Measurements from ENCODE around the gene LMF1.
"Not testable (repeated sequence)": the region's sequence is repeated elsewhere in the genome, so short reads cannot be mapped to it uniquely, and the experiment has no call there.

The LMF1 gene

DNA sequence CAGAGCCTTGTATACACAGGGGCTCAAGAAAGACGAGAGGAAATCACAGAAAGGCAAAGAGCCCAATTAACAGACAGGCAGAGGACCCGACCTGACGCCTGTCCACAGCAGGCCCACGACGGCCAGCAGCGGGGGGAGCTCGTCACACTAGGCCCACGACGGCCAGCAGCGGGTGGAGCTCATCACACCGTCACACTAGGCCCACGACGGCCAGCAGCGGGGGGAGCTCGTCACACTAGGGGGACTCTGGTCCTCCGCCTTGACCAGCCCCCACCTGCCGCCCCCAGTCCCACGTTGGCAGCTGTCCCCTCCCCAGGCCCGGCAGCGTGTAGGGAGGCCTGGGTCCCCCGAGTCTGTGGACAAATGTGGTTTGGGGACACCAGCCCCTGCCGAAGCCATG, 146.6 kb downstream of the LMF1 start:
- DNase-seq = no peak

DNA sequence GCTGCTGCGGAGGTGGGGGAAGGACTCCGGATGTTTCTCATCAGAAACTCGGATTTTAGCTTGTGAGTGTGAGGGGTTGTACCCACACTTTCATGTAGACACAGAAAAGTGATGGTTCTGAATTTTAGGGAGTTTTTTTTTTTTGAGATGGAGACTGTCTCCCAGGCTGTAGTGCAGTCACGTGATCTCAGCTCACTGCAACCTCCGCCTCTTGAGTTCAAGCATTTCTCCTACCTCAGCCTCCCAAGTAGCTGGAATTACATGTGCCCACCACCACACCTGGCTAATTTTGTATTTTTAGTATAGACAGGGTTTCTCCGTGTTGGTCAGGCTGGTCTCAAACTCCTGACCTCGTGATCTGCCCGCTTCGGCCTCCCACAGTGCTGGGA, 147.9 kb downstream of the LMF1 start:
- no peak for DNase-seq

DNA sequence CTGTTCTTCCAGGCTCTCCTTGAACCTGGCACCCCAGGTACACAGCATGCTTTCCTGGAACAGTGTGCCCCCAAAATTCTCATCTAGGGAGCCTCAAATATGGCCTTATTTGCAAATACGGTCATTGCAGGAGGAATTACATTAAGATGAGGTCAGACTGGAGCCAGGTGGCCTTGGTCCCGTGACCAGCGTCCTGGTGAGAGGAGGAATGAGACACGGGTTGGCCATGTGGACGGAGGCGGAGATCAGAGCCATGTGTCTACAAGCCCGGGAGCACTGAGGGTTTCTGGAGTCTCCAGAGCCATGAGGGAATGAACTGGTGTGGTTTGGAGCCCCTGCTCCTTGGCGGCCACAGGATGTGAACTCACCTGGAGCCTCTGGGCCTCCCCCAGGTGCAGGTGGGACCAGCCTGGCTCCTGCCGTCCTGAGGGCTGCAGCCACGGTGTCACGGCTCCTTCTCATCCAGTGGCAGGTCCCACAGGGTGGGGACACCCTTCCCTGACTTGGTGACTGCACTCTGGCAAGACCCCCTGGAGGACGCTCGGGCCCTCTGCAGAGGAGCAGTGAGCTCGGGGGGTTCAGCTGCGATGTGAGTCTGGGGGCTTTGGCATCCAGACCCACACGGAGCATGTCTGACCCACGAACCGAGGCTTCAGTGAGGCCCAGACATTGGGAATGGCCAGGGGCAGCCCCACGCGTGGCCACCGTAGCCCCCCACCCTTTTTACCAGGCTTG, 148.4 kb downstream of the LMF1 start:
- no peak for DNase-seq

DNA sequence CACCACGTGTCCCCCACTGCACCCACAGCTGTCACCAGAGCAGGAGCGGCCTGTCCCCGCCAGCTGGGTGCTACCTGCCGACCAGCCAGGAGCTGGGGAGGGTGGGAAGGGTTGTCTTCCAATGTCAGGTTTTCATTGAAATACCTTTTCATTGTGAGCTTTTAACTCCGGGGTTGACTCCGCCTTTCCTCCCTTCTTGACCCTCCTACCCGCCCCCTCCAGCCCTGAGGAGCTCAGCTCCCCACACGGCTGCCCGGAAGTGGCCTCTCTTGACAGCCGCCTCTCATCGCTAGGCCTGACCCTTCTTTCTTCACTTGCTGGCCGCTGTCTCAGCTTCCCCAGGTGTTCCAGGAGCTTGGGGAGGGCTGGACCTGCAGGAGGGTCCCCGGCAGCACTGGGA, 149.0 kb downstream of the LMF1 start:
- no peak for DNase-seq

GRCh38 chr16:820748-821147, 150.0 kb downstream of the LMF1 start:
- no peak for DNase-seq

DNA sequence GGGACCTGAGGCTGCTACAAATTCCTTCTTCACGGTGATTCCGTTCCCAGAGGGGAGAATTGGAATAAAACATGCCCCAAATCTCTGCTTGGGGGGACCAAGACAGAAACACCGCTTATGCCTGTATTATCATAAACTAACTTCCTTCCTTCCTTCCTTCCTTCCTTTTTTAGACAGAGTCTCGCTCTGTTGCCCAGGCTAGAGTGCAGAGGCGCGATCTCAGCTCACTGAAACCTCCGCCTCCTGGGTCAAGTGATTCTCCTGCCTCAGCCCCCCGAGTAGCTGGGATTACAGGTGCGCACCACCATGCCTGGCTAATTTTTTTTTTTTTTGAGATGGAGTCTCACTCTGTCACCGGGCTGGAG, 150.8 kb downstream of the LMF1 start:
- DNase-seq = not testable (repeated sequence)

DNA sequence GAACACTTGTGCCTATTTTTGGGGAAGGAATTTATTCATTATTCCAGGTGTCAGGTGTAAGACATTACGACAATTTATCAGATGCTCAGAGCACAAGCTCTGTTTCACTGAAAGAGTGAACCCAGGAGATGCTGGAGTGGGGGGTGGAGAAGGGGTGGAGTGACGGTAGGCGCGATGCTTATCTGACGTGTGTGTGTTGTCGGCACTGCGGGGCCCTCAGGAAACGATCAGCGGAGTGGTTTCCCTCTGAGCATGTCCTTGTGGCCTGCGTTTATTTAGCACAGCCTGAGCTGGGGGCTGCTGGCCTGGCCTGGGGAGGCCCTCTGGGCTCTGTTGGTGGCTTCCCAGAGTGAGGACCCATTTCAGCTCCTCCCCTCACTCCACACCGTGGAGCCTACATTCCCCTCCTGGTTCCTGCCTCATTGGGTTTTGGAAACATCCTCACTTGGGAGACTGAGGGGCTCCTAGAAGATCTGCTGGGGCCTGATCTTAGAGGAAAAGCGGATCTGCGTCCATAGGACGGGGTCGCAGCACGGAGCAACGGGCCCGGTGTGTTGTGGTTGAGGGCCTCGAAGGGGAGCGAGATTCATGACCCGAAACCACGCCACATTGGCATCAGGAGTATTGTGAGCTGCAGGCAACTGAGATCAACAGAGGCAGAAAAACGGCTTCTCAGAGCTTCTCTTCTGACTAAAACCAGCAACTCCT, 151.3 kb downstream of the LMF1 start:
- DNase-seq = no peak

DNA sequence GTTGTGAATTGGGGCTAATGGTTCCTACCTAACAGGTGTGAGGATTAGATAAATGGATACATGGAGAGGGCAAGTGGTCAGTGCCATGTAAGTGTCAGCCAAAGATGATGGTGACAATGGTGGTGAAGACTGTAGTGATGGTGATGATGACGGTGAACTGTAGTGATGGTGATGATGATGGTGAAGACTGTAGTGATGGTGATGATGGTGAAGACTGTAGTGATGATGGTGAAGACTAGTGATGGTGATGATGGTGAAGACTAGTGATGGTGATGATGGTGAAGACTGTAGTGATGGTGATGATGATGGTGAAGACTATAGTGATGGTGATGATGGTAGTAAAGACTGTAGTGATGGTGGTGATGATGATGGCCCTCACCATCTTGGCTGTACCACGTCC, 152.2 kb downstream of the LMF1 start:
- DNase-seq = no peak

DNA sequence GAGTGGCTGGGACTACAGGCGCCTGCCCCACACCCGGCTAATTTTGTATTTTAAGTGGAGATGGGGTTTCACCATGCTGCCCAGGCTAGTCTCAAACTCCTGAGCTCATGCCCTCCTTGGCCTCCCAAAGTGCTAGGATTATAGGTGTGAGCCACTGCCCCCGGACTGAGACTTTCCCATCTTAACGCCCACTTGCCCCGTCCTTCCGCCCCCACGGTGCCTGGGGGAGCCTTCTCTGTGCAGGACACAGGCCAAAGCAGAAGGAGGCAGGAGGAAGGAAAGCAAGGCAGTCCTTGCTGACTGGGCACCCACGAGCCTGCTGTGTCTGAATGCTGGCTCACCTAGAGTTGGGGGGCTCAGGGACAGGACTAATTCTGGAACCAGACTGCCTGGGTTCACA, 152.7 kb downstream of the LMF1 start:
- no peak for DNase-seq

DNA sequence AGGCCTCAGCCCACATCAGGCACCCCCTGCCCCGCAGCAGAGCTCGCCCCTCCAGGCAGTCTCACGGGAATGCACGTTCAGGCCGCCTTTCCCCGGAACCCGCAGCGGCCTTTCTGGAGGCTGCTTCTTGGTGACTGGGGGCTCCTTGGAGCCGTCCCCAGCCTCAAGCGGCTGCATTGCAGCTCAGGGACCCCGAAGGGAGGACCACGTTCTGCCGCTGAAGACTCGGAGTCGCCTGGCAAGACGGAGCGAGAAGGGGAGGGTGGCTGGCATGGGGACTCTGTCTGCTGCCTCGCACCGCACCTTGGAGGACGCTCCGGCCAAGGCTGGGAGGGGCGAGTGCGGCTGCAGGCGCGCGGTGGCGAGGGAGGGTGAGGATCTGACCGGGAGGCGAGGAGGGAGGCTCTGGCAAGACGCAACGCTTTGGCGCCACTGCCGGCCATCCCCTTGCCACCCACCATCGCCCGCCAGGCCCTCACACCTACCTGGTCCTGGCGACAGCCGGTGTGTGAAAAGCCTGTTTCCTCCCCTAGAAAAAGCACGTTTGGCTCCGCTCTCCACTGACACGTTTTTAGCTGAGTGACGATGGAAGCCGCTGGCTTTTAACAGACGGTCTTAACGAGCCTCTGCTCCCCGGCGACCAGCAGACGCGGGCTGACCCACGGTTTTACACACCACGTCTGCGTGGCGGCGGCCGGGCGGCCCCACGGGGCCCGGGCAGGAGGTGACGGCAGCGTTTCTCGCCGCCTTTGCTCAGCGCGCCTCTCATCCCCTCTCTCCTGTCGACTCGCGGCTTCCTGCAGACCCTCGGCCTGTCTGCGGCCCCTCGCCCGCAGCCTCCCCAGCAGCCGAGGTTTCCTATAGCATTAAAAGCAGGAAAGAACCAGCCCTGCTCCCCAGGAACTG, 153.5 kb downstream of the LMF1 start:
- DNase-seq = no peak

DNA sequence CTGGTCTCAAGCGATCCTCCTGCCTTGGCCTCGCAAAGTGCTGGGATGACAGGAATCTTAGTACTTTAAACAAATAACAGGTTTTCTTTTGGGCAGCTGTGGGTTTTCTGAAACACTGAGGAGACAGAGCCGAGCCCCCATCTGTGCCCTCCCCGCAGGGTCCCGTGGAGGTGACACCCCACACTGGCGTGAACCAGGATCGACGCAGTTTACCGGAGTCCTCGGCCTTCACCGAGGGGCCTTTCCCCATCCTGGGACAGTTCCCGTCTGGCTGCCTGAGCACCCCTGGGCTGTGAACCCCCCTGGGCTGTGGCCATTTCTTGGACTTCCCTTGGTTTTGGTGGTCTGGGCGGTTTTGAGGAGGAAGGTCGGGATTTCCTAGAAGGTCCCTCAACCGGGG, 154.9 kb downstream of the LMF1 start:
- no peak for DNase-seq

DNA sequence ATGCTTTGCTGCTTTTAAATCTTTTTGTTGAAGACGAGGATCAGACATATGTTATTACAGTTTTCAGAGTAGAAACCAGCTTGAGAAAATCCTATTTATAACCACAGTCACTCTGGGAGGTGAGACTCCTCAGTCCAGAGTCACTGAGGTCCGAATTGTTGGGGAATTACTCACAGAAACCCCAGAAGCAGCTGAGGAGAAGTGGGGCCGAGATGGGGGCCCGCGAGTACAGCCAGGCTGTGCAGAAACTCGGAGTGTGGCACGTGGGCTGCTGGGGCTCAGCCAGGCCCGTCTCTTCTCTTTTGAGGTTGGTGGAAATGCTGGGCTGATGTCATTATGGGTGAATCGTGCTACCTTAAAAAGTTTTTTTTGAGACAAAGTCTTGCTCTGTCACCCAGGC, 155.8 kb downstream of the LMF1 start:
- DNase-seq = no peak

DNA sequence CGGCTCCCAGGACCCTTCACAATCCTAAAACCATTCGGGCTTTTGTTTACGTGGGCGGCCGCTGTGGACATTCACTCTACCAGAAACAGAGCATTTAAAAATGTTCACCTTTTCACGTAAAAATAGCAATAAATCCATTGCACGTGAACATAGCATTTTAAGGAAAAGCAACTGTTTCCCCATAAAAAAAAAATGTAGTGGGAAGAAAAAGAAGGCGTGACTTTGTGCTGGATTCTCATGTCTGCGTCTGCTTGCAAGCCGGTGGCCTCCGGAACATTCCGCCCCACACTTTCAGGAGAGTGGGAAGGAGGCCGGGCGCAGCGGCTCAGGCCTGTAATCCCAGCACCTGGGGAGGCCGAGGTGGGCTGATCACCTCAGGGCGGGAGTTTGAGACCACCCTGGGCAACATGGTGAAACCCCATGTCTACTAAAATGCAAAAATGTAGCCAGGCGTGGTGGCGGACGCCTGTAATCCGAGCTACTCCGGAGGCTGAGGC, 156.8 kb downstream of the LMF1 start:
- no peak for DNase-seq

DNA sequence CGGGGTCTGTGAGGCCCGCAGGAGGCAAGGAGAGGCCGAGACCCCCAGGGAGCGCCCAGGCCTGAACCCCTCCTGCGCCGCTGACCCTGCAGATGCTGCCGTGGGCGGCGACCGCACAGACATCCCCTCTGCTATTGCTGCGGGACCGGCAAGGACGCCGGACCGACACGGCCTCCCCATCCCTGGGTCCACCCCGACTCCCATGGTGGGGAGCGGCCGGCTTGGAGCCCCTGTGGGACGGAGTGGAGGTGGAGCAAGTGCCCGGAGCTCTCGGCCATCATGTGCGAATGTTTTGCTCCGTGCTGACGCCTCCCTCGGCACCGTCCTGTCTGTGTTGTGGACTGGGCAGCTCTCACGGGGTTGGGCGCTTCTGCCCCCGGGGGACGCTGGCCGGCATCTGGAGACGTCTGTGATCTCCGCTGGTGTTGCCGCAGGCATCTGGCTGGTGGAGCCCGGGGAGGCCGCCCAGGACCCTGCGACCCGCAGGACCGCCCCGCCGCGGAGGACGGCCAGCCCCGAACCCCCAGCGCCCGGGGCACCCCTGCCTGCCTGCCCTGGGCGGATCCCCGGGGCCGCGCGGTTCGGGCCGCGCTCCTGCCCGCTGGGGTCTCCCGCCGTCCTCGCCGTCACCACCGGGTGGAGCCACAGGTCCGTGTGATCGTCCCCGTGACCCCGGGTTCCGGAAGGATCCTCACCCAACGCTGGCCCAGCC, 157.4 kb downstream of the LMF1 start:
- peak; percentile 54 to 82 (median 69) for DNase-seq

- DNase-seq = no peak
Observed at GRCh38 chr16:808085-808386, 162.7 kb downstream of the LMF1 start.

- DNase-seq = peak; percentile 94 to 97 (median 96)
Observed at GRCh38 chr16:807347-808084, 163.3 kb downstream of the LMF1 start.

- no peak for DNase-seq
Observed at GRCh38 chr16:805474-805873, 165.3 kb downstream of the LMF1 start.

- DNase-seq = no peak
Observed at GRCh38 chr16:804193-805048, 166.4 kb downstream of the LMF1 start.

DNA sequence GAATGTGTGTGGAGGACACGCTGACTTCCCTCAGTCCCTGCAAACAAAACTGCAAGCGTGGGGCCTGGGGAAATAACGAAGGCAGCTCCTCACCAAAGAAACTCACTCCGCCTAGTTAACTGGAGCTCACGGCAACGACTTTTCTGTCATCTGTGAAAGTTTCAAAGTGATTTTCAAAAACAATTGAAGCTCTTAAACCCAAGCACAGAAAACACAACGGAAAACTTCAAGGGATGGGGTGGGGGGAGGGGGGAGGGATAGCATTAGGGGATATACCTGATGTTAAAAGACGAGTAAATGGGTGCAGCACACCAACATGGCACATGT, 167.1 kb downstream of the LMF1 start:
- no peak for DNase-seq

Data from suppressor macrophage (primary cell).